ENCODE data around the gene CENPA. TPM values are rescaled to one million over a fixed set of nuclear protein-coding genes. Genes with fewer than 3 reads are reported as not detected.
A peak's percentile ranks its signal among the peaks of the same experiment; 100 is the strongest.
"Not testable (repeated sequence)": the region's sequence is repeated elsewhere in the genome, so short reads cannot be mapped to it uniquely, and the experiment has no call there.

Gene CENPA
- total RNA-seq, 6 donors from 2014 or later, result 0.44 to 8.4 (median 0.86) TPM; not detected in 1

DNA sequence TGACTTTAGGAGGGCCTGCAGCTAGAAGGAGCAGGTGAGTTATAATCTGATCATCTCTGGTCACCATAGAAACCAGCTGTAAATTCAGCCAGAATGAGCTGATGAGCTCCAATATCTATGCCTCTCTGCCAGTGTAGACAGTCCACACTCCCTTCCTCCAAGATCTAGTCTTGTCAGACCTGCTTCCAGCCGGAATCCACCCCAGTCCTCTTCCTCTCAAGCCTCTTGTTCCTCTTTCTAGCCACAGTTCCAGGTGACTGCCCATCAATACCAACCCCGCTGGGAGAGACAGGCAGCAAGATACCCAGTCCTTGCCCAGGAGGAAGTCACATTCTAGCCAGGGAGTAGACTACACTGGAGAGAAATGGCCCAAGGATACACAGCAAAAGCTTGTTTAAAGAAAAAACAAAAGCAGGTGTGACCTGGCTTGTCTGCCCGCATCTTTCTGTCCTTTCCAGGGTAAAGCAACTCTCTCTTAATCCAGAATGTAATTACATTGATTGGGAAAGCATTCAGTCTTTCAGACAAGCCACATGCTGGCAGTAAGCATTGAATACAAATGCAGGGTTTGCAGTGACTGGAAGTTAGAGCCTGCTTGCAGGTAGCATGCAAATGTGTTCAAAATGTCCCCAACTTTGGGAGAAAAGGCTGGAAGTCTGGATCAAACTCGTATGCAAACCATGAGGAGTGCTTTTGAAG is 30.7 kb upstream of the CENPA start:
- TF ChIP-seq, protein P1, sequence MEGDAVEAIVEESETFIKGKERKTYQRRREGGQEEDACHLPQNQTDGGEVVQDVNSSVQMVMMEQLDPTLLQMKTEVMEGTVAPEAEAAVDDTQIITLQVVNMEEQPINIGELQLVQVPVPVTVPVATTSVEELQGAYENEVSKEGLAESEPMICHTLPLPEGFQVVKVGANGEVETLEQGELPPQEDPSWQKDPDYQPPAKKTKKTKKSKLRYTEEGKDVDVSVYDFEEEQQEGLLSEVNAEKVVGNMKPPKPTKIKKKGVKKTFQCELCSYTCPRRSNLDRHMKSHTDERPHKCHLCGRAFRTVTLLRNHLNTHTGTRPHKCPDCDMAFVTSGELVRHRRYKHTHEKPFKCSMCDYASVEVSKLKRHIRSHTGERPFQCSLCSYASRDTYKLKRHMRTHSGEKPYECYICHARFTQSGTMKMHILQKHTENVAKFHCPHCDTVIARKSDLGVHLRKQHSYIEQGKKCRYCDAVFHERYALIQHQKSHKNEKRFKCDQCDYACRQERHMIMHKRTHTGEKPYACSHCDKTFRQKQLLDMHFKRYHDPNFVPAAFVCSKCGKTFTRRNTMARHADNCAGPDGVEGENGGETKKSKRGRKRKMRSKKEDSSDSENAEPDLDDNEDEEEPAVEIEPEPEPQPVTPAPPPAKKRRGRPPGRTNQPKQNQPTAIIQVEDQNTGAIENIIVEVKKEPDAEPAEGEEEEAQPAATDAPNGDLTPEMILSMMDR (IDR thresholded peaks at IDR 0.05), result no peak
- TF ChIP-seq POLR2A (IDR thresholded peaks at IDR 0.05), result no peak
- no peak for TF ChIP-seq POLR2AphosphoS5 (IDR thresholded peaks at IDR 0.05)
- no peak for TF ChIP-seq EP300 (IDR thresholded peaks at IDR 0.05)
- H3K4me1 ChIP-seq, result peaks cover 10 to 22% (median 16%) of the 10 kb centered on the region in 4 donors
- ATAC-seq (ENCODE audit: low FRiP score in 2 of 2), result no peak
- no peak for DNase-seq
- no peaks in the 10 kb centered on the region for H3K36me3 ChIP-seq
- H3K4me3 ChIP-seq, result no peak overlapping the region
- no peaks in the 10 kb centered on the region for H3K27me3 ChIP-seq
- 77 to 82% methylated on average over 4 of the region's 4 CpGs for WGBS, 2 donors
- no peak overlapping the region for H3K27ac ChIP-seq
- no peaks in the 10 kb centered on the region for H3K9me3 ChIP-seq

DNA sequence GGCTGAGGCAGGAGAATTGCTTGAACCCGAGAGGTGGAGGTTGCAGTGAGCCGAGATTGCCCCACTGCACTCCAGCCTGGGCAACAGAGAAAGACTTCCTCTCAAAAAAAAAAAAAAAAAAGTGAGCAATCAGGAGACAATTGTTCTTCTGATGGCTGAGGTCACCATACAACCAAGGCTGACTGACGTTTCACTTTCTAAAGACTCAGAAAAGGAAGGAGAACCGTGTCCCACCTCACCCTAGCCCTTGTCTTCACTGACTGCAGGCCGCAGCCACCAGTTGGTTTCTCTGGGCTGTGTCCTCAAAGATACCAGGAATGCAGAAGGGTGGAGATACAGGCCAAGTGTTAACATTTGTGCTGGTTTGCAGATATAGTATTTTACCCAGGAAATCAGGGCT is 29.5 kb upstream of the CENPA start:
- Histone ChIP-seq H3K4me1 (peaks cover 10 to 22% (median 16%) of the 10 kb centered on the region in 4 donors), H3K4me3 (no peak overlapping the region), H3K27ac (peak overlapping the region in 3 of 4 donors; percentile 16 to 82 (median 64)), H3K9me3 (no peaks in the 10 kb centered on the region), H3K36me3 (no peaks in the 10 kb centered on the region), H3K27me3 (no peaks in the 10 kb centered on the region)
- no peak for TF ChIP-seq POLR2AphosphoS5 (IDR thresholded peaks at IDR 0.05)
- TF ChIP-seq EP300 (IDR thresholded peaks at IDR 0.05), result no peak
- peak in 1 of 4 donors; percentile 21 for TF ChIP-seq POLR2A (IDR thresholded peaks at IDR 0.05)
- DNase-seq (no peak), ATAC-seq (ENCODE audit: low FRiP score in 2 of 2) (no peak)
- WGBS, 2 donors, result 54 to 62% methylated on average over 5 of the region's 5 CpGs

DNA sequence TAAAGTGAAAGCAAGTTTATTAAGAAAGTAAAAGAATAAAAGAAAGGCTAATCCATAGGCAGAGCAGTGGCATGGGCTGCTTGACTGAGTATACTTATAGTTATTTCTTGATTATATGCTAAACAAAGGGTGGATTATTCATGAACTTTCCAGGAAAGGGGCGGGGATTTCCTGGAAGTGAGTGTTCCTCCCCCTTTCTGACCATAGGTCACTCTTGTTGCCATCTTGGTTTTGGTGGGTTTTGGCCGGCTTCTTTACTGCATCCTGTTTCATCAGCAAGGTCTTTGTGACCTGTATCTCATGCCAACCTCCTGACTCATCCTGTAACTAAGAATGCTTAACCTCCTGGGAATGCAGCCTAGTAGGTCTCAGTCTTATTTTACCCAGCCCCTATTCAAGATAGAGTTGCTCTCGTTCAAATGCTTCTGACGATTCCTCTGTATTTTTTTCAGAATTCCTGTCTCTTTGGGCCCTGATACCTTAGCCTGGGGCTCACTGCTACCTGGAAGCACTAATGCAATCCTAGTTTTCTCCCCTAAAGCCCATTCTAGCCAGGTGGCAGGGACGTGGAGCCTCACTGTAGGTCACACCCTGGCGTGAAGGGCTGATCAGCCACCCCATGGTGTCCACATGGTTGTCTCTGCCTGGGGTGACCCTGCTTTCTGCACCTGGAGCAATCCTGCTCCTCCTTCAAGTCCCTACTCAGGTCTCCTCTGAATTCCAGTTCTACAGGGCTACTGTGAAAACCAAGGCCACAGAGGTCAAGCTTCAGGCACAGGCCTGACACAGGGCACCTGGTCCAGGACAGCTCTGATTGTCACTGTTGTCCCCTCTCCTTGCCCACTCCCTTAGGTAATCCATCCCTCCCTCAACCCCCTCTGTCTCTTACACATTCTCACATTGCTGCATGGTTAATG is 27.7 kb upstream of the CENPA start:
- H3K27me3 ChIP-seq, result no peaks in the 10 kb centered on the region
- H3K36me3 ChIP-seq, result no peaks in the 10 kb centered on the region
- peak; percentile 31 to 61 for ATAC-seq (ENCODE audit: low FRiP score in 2 of 2)
- peak in 1 of 2 donors; percentile 46 for DNase-seq
- H3K27ac ChIP-seq, result peak overlapping the region; percentile 59 to 82 (median 74)
- no peak overlapping the region for H3K4me3 ChIP-seq
- H3K9me3 ChIP-seq, result no peaks in the 10 kb centered on the region
- H3K4me1 ChIP-seq, result peaks cover 11 to 22% (median 16%) of the 10 kb centered on the region in 4 donors
- 67 to 68% methylated on average over 6 of the region's 6 CpGs for WGBS, 2 donors
- TF ChIP-seq POLR2A (IDR thresholded peaks at IDR 0.05) (no peak), POLR2AphosphoS5 (IDR thresholded peaks at IDR 0.05) (peak; percentile 18 to 84), EP300 (IDR thresholded peaks at IDR 0.05) (peak in 3 of 4 donors; percentile 33 to 80 (median 64))
- TF ChIP-seq, protein P1 (IDR thresholded peaks at IDR 0.05), result no peak

DNA sequence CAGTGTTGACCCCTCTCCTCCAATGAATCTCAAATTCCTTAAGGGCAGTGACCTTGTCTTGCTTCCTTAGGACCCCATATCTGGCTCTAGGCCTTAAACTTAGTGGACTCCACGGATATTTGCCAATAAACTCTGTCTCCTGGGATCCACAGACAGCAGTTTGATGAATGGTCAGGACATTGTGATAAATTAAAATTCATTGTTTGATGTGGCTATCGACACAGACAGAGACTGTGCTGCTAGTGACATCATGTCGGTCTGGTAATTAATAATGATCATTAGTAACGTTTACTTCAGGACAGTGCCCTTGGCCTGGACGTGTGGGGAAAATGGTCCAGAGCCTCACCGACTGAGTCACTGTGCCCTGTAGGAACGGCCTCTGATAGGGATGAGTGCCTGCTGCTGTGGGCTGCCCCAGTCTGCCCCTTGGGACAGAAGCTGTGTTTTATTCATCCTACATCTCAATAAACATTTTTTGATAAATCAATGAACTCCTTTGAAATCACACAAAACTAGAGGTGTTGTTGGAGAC is 27.0 kb upstream of the CENPA start:
- Histone ChIP-seq H3K9me3 (no peaks in the 10 kb centered on the region), H3K27me3 (no peaks in the 10 kb centered on the region), H3K4me1 (peaks cover 18 to 25% (median 22%) of the 10 kb centered on the region in 4 donors), H3K27ac (peak overlapping the region in 3 of 4 donors; percentile 59 to 82 (median 81)), H3K4me3 (no peak overlapping the region), H3K36me3 (no peaks in the 10 kb centered on the region)
- ATAC-seq (ENCODE audit: low FRiP score in 2 of 2) (no peak), DNase-seq (no peak)
- TF ChIP-seq POLR2AphosphoS5 (IDR thresholded peaks at IDR 0.05), result no peak
- no peak for TF ChIP-seq EP300 (IDR thresholded peaks at IDR 0.05)
- 87 to 90% methylated on average over 7 of the region's 7 CpGs for WGBS, 2 donors

DNA sequence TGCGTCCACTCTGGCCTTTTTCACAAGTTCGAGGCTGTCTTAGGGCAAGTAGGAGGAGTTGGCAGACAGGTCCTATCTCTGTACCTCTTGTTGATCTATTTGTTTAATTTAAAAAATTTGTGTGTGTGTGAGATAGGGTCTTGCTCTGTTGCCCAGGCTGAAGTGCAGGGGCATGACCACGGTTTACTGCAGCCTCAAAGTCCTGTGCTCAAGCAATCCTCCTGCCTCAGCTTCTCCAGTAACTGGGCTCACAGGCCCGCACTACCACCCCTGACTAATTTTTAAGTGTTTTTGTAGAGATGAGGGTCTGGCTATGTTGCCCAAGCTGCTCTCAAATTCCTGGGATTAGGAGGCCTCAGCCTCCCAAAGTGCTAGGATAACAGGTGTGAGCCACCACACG is 26.0 kb upstream of the CENPA start:
- no peak for ATAC-seq (ENCODE audit: low FRiP score in 2 of 2)
- DNase-seq, result no peak

DNA sequence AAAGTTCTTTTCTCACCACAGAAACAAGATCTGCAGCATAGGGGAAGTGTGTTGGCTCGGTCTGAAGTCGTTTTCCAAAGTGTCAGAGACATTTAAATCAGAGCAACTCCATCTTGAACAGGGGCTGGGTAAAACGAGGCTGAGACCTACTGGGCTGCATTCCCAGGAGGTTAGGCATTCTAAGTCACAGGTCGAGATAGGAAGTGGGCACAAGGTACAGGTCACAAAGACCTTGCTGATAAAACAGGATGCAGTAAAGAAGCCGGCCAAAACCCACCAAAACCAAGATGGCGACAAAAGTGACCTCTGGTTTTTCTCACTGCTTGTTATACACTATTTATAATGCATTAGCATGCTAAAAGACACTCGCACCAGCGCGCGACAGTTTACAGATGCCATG is 24.9 kb upstream of the CENPA start:
- 83 to 86% methylated on average over 10 of the region's 10 CpGs for WGBS, 2 donors
- not testable (repeated sequence) for DNase-seq; H3K4me3 ChIP-seq; H3K9me3 ChIP-seq; H3K27me3 ChIP-seq; H3K36me3 ChIP-seq; H3K27ac ChIP-seq; ATAC-seq (ENCODE audit: low FRiP score in 2 of 2)
- peaks cover 27 to 40% (median 33%) of the 10 kb centered on the region in 4 donors for H3K4me1 ChIP-seq

More for the DNA sequence above, 26.0 kb upstream of the CENPA start:
- H3K27me3 ChIP-seq, result no peaks in the 10 kb centered on the region
- TF ChIP-seq POLR2AphosphoS5 (IDR thresholded peaks at IDR 0.05), result no peak
- TF ChIP-seq POLR2A (IDR thresholded peaks at IDR 0.05), result no peak
- TF ChIP-seq, protein P1 (IDR thresholded peaks at IDR 0.05), result no peak
- no peak for TF ChIP-seq EP300 (IDR thresholded peaks at IDR 0.05)
- H3K4me3 ChIP-seq, result no peak overlapping the region
- no peaks in the 10 kb centered on the region for H3K36me3 ChIP-seq
- H3K27ac ChIP-seq, result no peak overlapping the region
- no peaks in the 10 kb centered on the region for H3K9me3 ChIP-seq
- 90 to 91% methylated on average over 5 of the region's 5 CpGs for WGBS, 2 donors
- peaks cover 19 to 28% (median 23%) of the 10 kb centered on the region in 4 donors for H3K4me1 ChIP-seq
